Aorta (tissue), 5 donors: ENCODE data around the gene SLC6A2. TPM values are rescaled to one million over a fixed set of nuclear protein-coding genes. Genes with fewer than 3 reads are reported as not detected.

Experiments
- ATAC-seq: fragments of 200-7000 bp; cut with Tn5 transposase; one replicate; pipeline ENCODE4 v1.9.1; 2022; ENCODE audit warnings: moderate library complexity; ENCODE audit not compliant: low FRiP score
- DNase-seq, 2 donors: peaks; one replicate each; pipeline ENCODE4 v3.0.0-alpha.2; 2020
- H3K27ac ChIP-seq, 2 donors: one replicate each; pipeline ENCODE4 v1.5.1; 2013; ENCODE audit warnings: low read length in 2 of 2, mild to moderate bottlenecking in 2 of 2, moderate library complexity in 2 of 2, control low read depth in 1 of 2, inconsistent platforms in 1 of 2, low read depth in 1 of 2
- H3K27me3 ChIP-seq, 2 donors: one replicate each; pipeline ENCODE4 v1.6.1; 2013; ENCODE audit warnings: control low read depth in 1 of 2, low read length in 1 of 2, mild to moderate bottlenecking in 1 of 2, moderate library complexity in 1 of 2; ENCODE audit not compliant: insufficient read depth in 2 of 2, control insufficient read depth in 1 of 2
- H3K36me3 ChIP-seq, 2 donors: one replicate each; pipeline ENCODE4 v1.6.1; 2013; ENCODE audit warnings: control low read depth in 1 of 2, low read length in 1 of 2, mild to moderate bottlenecking in 1 of 2; ENCODE audit not compliant: insufficient read depth in 2 of 2, control insufficient read depth in 1 of 2
- H3K4me1 ChIP-seq, 2 donors: one replicate each; pipeline ENCODE4 v1.6.1; 2013; ENCODE audit warnings: low read length in 2 of 2, control low read depth in 1 of 2, mild to moderate bottlenecking in 1 of 2, moderate library complexity in 1 of 2; ENCODE audit not compliant: insufficient read depth in 2 of 2, control insufficient read depth in 1 of 2
- H3K4me3 ChIP-seq, 2 donors: one replicate each; pipeline ENCODE4 v1.5.1; 2013; ENCODE audit warnings: low read length in 2 of 2, control low read depth in 1 of 2, mild to moderate bottlenecking in 1 of 2
- H3K9me3 ChIP-seq: one replicate; pipeline ENCODE4 v1.6.1; 2013; ENCODE audit warnings: mild to moderate bottlenecking, low read length; ENCODE audit not compliant: control insufficient read depth
- WGBS, 2 donors: extraction: QIAGEN DNeasy Blood & Tissue Kit; methylation state at CpG; one replicate each; pipeline ENCODE4 v1.1.7; 2013; 5-methylcytosine and 5-hydroxymethylcytosine counted together
- intact Hi-C, 2 donors: fragments of 100-400 bp; cut with DNase I; formaldehyde crosslinking; loops; one replicate each; pipeline versions ENCODE4 v1.14.2 to v1.15.0; 2022
- polyA plus RNA-seq, 2 donors: library from polyadenylated mRNA; stranded (reverse); fragments of 200-250 nt; gene quantifications; one replicate each; pipeline ENCODE4 v1.2.3, GENCODE V29; 2013
- total RNA-seq, 2 donors: library from RNA; stranded (reverse); fragmentation: NEBNext Ultra II Directional; extraction: Animal tissue kit (Norgen Biotek cat#: 25700); gene quantifications; one replicate each; pipeline ENCODE4 v1.2.1, GENCODE V29; 2021
- donor health status: healthy with polysubstance abuse.
- donor health status: Bipolar disorder and iron deficiency.
- donor health status: DM: no; HTN: no; CAD: no.
- donor health status: DM: no; HTN: no; CAD: no.
- donor health status: DM: yes; HTN: yes; CAD: no.

Gene SLC6A2
- total and polyA plus RNA-seq, 4 donors, result 0.13 to 0.45 TPM; not detected in 2

DNA sequence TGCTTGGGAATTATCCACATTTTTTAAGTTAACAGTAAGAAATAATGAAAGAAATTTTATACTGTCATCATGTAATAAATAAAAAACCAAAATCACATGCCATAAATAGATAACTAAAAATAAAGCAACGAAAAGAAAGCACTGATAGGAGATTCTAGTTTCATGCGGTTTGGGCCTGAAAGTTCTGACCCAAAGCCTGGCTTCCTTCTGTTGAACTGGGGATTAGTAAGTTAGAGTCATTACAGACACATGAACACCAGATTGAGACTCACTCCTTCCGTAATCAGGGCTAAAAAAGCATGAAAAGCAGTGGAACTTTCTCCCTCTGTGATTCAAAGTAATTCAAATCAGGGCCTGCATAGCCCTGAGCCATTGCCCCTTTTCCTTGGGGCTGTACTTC, 13.2 kb upstream of the SLC6A2 start:
- DNase-seq (no peak), ATAC-seq (no peak)
- Histone ChIP-seq H3K27ac (no peak overlapping the region), H3K4me3 (no peak overlapping the region), H3K27me3 (no peaks in the 10 kb centered on the region), H3K9me3 (no peaks in the 10 kb centered on the region), H3K36me3 (no peaks in the 10 kb centered on the region), H3K4me1 (no peaks in the 10 kb centered on the region)
- intact Hi-C loops, result loop anchor here in 1 of 2 donors (5.0 kb wide), 1 partner anchor 175 kb away; no protein-coding TSS in a partner anchor
- WGBS, 2 donors, result 55 to 58% methylated on average over 3 of the region's 3 CpGs

GRCh38 chr16:55643161-55643970, 12.4 kb upstream of the SLC6A2 start:
- Histone ChIP-seq H3K4me3 (no peak overlapping the region), H3K9me3 (no peaks in the 10 kb centered on the region), H3K27me3 (no peaks in the 10 kb centered on the region), H3K4me1 (no peaks in the 10 kb centered on the region), H3K36me3 (no peaks in the 10 kb centered on the region), H3K27ac (no peak overlapping the region)
- ATAC-seq (no peak), DNase-seq (no peak)
- WGBS, 2 donors, result 81 to 84% methylated on average over 11 of the region's 11 CpGs
- intact Hi-C loops, result loop anchor here in 1 of 2 donors (5.0 kb wide), 1 partner anchor 176 kb away; no protein-coding TSS in a partner anchor

- DNase-seq (no peak), ATAC-seq (no peak)
- Histone ChIP-seq H3K27me3 (no peaks in the 10 kb centered on the region), H3K36me3 (no peaks in the 10 kb centered on the region), H3K4me3 (no peak overlapping the region), H3K27ac (no peak overlapping the region), H3K4me1 (no peaks in the 10 kb centered on the region), H3K9me3 (no peaks in the 10 kb centered on the region)
- WGBS, 2 donors, result 73 to 78% methylated on average over 4 of the region's 4 CpGs
- intact Hi-C loops, result no loop called here
Observed at GRCh38 chr16:55645986-55646385, 9.8 kb upstream of the SLC6A2 start.

DNA sequence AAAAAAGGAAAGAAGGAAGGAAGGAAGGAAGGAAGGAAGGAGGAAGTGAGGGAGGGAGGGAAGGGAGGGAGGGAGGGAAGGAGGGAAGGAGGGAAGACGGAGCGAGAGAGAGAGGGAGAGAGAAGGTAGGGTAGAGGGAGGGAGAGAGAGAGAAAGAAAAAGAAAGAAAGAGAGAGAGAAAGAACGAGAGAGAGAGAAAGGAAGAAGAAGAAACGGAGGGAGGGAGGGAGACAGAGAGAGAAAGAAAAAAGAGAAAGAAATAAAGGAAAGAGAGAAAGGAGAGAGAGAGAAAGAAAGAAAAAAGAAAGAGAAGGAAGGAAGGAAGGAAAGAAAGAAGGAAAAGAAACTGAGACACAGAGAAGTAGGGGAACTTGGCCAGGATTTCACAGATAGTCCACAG, 8.4 kb upstream of the SLC6A2 start:
- DNase-seq (no peak), ATAC-seq (no peak)
- H3K4me3 ChIP-seq, result no peak overlapping the region
- 83 to 85% methylated on average over 4 of the region's 4 CpGs for WGBS, 2 donors
- no peaks in the 10 kb centered on the region for H3K27me3 ChIP-seq
- no peaks in the 10 kb centered on the region for H3K9me3 ChIP-seq
- H3K27ac ChIP-seq, result no peak overlapping the region
- intact Hi-C loops, result no loop called here
- no peaks in the 10 kb centered on the region for H3K4me1 ChIP-seq
- no peaks in the 10 kb centered on the region for H3K36me3 ChIP-seq

- no peak for DNase-seq
- Histone ChIP-seq H3K9me3 (no peaks in the 10 kb centered on the region), H3K4me1 (no peaks in the 10 kb centered on the region), H3K27me3 (no peaks in the 10 kb centered on the region), H3K27ac (no peak overlapping the region), H3K36me3 (no peaks in the 10 kb centered on the region), H3K4me3 (no peak overlapping the region)
- intact Hi-C loops, result no loop called here
- ATAC-seq, result no peak
Observed at GRCh38 chr16:55647798-55648197, 8.0 kb upstream of the SLC6A2 start.

DNA sequence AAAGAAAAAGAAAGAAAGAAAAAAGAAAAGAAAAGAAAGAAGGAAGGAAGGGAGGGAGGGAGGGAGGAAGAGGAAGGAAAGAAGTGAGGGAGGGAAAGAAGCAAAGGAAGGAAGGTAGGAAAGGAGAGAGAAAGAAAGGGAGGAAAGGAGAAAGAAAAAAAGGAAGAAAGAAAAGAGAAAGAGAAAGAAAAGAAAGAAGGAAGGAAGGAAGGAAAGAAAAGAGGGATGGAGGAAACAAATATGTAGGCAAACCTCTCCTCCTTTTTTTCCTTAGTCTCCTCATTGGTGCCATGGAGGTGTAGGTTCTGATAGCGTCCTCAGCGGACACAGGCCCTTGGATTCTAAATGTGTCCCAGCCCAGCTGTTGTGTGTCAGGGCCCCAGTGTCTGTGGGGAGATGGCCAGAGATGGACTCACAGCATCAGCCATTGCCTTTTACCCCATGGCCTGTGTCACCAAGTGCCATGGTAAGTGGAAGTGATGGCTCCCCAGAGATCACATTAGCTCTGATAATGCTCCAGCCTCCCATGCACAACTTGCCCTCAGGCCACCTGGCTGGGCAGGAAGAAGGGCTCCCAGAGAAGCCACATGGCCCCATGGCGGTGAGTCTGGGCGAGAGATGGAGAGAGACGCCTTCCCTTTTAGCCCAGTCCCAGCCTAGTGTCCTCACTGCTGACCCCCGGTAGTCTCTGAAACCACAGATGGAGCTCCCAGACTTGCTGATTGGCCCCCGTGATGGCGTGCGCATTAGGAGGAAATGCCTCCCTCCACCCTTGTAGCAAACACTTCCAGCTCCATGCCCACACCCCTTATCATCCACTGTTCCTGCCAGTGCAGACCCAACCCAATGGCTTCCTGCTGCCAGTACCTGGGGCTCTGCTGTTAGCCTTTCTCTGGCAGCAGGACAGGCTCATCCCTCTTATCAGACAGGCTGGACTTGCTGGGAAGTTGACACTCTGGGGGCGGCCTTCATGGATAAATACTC, 3.7 kb upstream of the SLC6A2 start:
- WGBS, 2 donors, result 77 to 84% methylated on average over 10 of the region's 10 CpGs
- H3K36me3 ChIP-seq, result no peaks in the 10 kb centered on the region
- H3K27me3 ChIP-seq, result no peaks in the 10 kb centered on the region
- DNase-seq (no peak), ATAC-seq (no peak)
- intact Hi-C loops, result no loop called here
- H3K4me3 ChIP-seq, result no peak overlapping the region
- H3K27ac ChIP-seq, result no peak overlapping the region
- H3K4me1 ChIP-seq, result no peaks in the 10 kb centered on the region
- no peaks in the 10 kb centered on the region for H3K9me3 ChIP-seq

DNA sequence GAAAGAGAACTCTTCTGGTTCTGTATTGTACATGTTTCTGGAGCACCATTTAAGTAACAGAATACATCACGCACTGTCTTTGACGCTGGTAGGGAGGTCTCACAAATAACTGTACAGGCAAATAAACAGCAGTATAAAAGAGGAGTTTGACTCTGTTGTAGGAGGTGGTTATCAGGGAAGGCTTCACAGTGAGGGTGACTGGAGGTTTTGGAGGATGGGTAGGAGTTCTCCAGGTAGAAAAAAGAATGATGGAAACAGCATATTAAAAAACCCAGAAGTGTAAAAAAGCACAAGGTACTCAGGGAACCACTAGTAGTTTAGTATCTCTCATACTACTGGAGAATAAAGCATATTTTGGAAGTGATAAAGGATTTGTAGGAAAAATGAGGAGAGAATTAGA, 2.7 kb upstream of the SLC6A2 start:
- ATAC-seq, result no peak
- no peaks in the 10 kb centered on the region for H3K4me1 ChIP-seq
- 90 to 93% methylated on average over 2 of the region's 2 CpGs for WGBS, 2 donors
- DNase-seq, result no peak
- intact Hi-C loops, result no loop called here
- H3K27ac ChIP-seq, result no peak overlapping the region
- H3K4me3 ChIP-seq, result no peak overlapping the region
- H3K27me3 ChIP-seq, result peaks cover 0 to 2% of the 10 kb centered on the region in 2 donors
- H3K9me3 ChIP-seq, result no peaks in the 10 kb centered on the region
- no peaks in the 10 kb centered on the region for H3K36me3 ChIP-seq

- DNase-seq (no peak), ATAC-seq (no peak)
- Histone ChIP-seq H3K4me1 (no peaks in the 10 kb centered on the region), H3K27me3 (peaks cover 0 to 2% of the 10 kb centered on the region in 2 donors), H3K36me3 (no peaks in the 10 kb centered on the region), H3K4me3 (no peak overlapping the region), H3K9me3 (no peaks in the 10 kb centered on the region), H3K27ac (no peak overlapping the region)
- WGBS, 2 donors, result 6% methylated on average over 28 to 29 of the region's 29 CpGs
- intact Hi-C loops, result no loop called here
Observed at GRCh38 chr16:55655381-55655896, 349 bp upstream of the SLC6A2 start.
